ENCODE results near the gene FRAS1.

The FRAS1 gene

GRCh38 chr4:78566834-78567499, 509.8 kb downstream of the FRAS1 start:
- H3K27me3 ChIP-seq (ENCODE audit: control insufficient read depth, insufficient read depth, low read length) = no peaks in the 10 kb centered on the region
- H3K4me3 ChIP-seq (ENCODE audit: low read depth, low read length) = no peak overlapping the region
- H3K9ac ChIP-seq (ENCODE audit: low read depth, low read length) = no peak overlapping the region
- peaks cover 7% of the 10 kb centered on the region for H3K4me1 ChIP-seq (ENCODE audit: control insufficient read depth, insufficient read depth, low read length)
- H3K36me3 ChIP-seq (ENCODE audit: control insufficient read depth, insufficient read depth, low read length) = no peaks in the 10 kb centered on the region
- no peaks in the 10 kb centered on the region for H3K9me3 ChIP-seq (ENCODE audit: control insufficient read depth, insufficient read depth, low read length)

- Histone ChIP-seq H3K27me3 (ENCODE audit: control insufficient read depth, insufficient read depth, low read length) (no peaks in the 10 kb centered on the region), H3K4me3 (ENCODE audit: low read depth, low read length) (no peak overlapping the region), H3K9ac (ENCODE audit: low read depth, low read length) (no peak overlapping the region), H3K36me3 (ENCODE audit: control insufficient read depth, insufficient read depth, low read length) (no peaks in the 10 kb centered on the region), H3K9me3 (ENCODE audit: control insufficient read depth, insufficient read depth, low read length) (no peaks in the 10 kb centered on the region), H3K4me1 (ENCODE audit: control insufficient read depth, insufficient read depth, low read length) (peaks cover 7% of the 10 kb centered on the region)
These were observed 510.5 kb downstream of the FRAS1 start for GRCh38 chr4:78567500-78568060.

GRCh38 chr4:78568640-78569305, 511.6 kb downstream of the FRAS1 start:
- peaks cover 7% of the 10 kb centered on the region for H3K4me1 ChIP-seq (ENCODE audit: control insufficient read depth, insufficient read depth, low read length)
- no peak overlapping the region for H3K9ac ChIP-seq (ENCODE audit: low read depth, low read length)
- no peaks in the 10 kb centered on the region for H3K27me3 ChIP-seq (ENCODE audit: control insufficient read depth, insufficient read depth, low read length)
- no peaks in the 10 kb centered on the region for H3K36me3 ChIP-seq (ENCODE audit: control insufficient read depth, insufficient read depth, low read length)
- no peak overlapping the region for H3K4me3 ChIP-seq (ENCODE audit: low read depth, low read length)
- H3K9me3 ChIP-seq (ENCODE audit: control insufficient read depth, insufficient read depth, low read length) = no peaks in the 10 kb centered on the region

- Histone ChIP-seq H3K9ac (ENCODE audit: low read depth, low read length) (no peak overlapping the region), H3K4me3 (ENCODE audit: low read depth, low read length) (no peak overlapping the region), H3K36me3 (ENCODE audit: control insufficient read depth, insufficient read depth, low read length) (no peaks in the 10 kb centered on the region), H3K4me1 (ENCODE audit: control insufficient read depth, insufficient read depth, low read length) (peaks cover 7% of the 10 kb centered on the region), H3K27me3 (ENCODE audit: control insufficient read depth, insufficient read depth, low read length) (no peaks in the 10 kb centered on the region), H3K9me3 (ENCODE audit: control insufficient read depth, insufficient read depth, low read length) (no peaks in the 10 kb centered on the region)
These were observed 512.2 kb downstream of the FRAS1 start for GRCh38 chr4:78569306-78569821.

GRCh38 chr4:78570117-78570516, 513.0 kb downstream of the FRAS1 start:
- no peaks in the 10 kb centered on the region for H3K9me3 ChIP-seq (ENCODE audit: control insufficient read depth, insufficient read depth, low read length)
- H3K4me3 ChIP-seq (ENCODE audit: low read depth, low read length) = no peak overlapping the region
- no peaks in the 10 kb centered on the region for H3K36me3 ChIP-seq (ENCODE audit: control insufficient read depth, insufficient read depth, low read length)
- no peak overlapping the region for H3K9ac ChIP-seq (ENCODE audit: low read depth, low read length)
- no peaks in the 10 kb centered on the region for H3K27me3 ChIP-seq (ENCODE audit: control insufficient read depth, insufficient read depth, low read length)
- H3K4me1 ChIP-seq (ENCODE audit: control insufficient read depth, insufficient read depth, low read length) = peaks cover 7% of the 10 kb centered on the region

GRCh38 chr4:78571804-78572203, 514.7 kb downstream of the FRAS1 start:
- H3K9ac ChIP-seq (ENCODE audit: low read depth, low read length) = no peak overlapping the region
- no peaks in the 10 kb centered on the region for H3K36me3 ChIP-seq (ENCODE audit: control insufficient read depth, insufficient read depth, low read length)
- H3K27me3 ChIP-seq (ENCODE audit: control insufficient read depth, insufficient read depth, low read length) = no peaks in the 10 kb centered on the region
- H3K4me1 ChIP-seq (ENCODE audit: control insufficient read depth, insufficient read depth, low read length) = no peaks in the 10 kb centered on the region
- H3K9me3 ChIP-seq (ENCODE audit: control insufficient read depth, insufficient read depth, low read length) = no peaks in the 10 kb centered on the region
- no peak overlapping the region for H3K4me3 ChIP-seq (ENCODE audit: low read depth, low read length)

GRCh38 chr4:78578674-78579425, 521.7 kb downstream of the FRAS1 start:
- H3K36me3 ChIP-seq (ENCODE audit: control insufficient read depth, insufficient read depth, low read length) = no peaks in the 10 kb centered on the region

GRCh38 chr4:78581618-78582017, 524.5 kb downstream of the FRAS1 start:
- Histone ChIP-seq H3K36me3 (ENCODE audit: control insufficient read depth, insufficient read depth, low read length) (no peaks in the 10 kb centered on the region), H3K27me3 (ENCODE audit: control insufficient read depth, insufficient read depth, low read length) (no peaks in the 10 kb centered on the region), H3K9ac (ENCODE audit: low read depth, low read length) (no peak overlapping the region), H3K9me3 (ENCODE audit: control insufficient read depth, insufficient read depth, low read length) (no peaks in the 10 kb centered on the region), H3K4me3 (ENCODE audit: low read depth, low read length) (no peak overlapping the region), H3K4me1 (ENCODE audit: control insufficient read depth, insufficient read depth, low read length) (no peaks in the 10 kb centered on the region)

More at GRCh38 chr4:78578674-78579425, 521.7 kb downstream of the FRAS1 start:
- Histone ChIP-seq H3K9me3 (ENCODE audit: control insufficient read depth, insufficient read depth, low read length) (no peaks in the 10 kb centered on the region), H3K27me3 (ENCODE audit: control insufficient read depth, insufficient read depth, low read length) (no peaks in the 10 kb centered on the region), H3K4me3 (ENCODE audit: low read depth, low read length) (no peak overlapping the region), H3K4me1 (ENCODE audit: control insufficient read depth, insufficient read depth, low read length) (no peaks in the 10 kb centered on the region), H3K9ac (ENCODE audit: low read depth, low read length) (no peak overlapping the region)

GRCh38 chr4:78584863-78585547, 527.9 kb downstream of the FRAS1 start:
- no peaks in the 10 kb centered on the region for H3K36me3 ChIP-seq (ENCODE audit: control insufficient read depth, insufficient read depth, low read length)

GRCh38 chr4:78585633-78586032, 528.5 kb downstream of the FRAS1 start:
- Histone ChIP-seq H3K9ac (ENCODE audit: low read depth, low read length) (no peak overlapping the region), H3K36me3 (ENCODE audit: control insufficient read depth, insufficient read depth, low read length) (no peaks in the 10 kb centered on the region)

More at GRCh38 chr4:78584863-78585547, 527.9 kb downstream of the FRAS1 start:
- Histone ChIP-seq H3K9ac (ENCODE audit: low read depth, low read length) (no peak overlapping the region), H3K4me3 (ENCODE audit: low read depth, low read length) (no peak overlapping the region), H3K9me3 (ENCODE audit: control insufficient read depth, insufficient read depth, low read length) (no peaks in the 10 kb centered on the region), H3K4me1 (ENCODE audit: control insufficient read depth, insufficient read depth, low read length) (no peaks in the 10 kb centered on the region), H3K27me3 (ENCODE audit: control insufficient read depth, insufficient read depth, low read length) (no peaks in the 10 kb centered on the region)

GRCh38 chr4:78588894-78589545, 531.9 kb downstream of the FRAS1 start:
- Histone ChIP-seq H3K36me3 (ENCODE audit: control insufficient read depth, insufficient read depth, low read length) (no peaks in the 10 kb centered on the region), H3K27me3 (ENCODE audit: control insufficient read depth, insufficient read depth, low read length) (no peaks in the 10 kb centered on the region), H3K9ac (ENCODE audit: low read depth, low read length) (no peak overlapping the region), H3K4me3 (ENCODE audit: low read depth, low read length) (no peak overlapping the region), H3K9me3 (ENCODE audit: control insufficient read depth, insufficient read depth, low read length) (no peaks in the 10 kb centered on the region), H3K4me1 (ENCODE audit: control insufficient read depth, insufficient read depth, low read length) (no peaks in the 10 kb centered on the region)

More at GRCh38 chr4:78585633-78586032, 528.5 kb downstream of the FRAS1 start:
- H3K9me3 ChIP-seq (ENCODE audit: control insufficient read depth, insufficient read depth, low read length) = no peaks in the 10 kb centered on the region
- H3K4me3 ChIP-seq (ENCODE audit: low read depth, low read length) = no peak overlapping the region
- H3K27me3 ChIP-seq (ENCODE audit: control insufficient read depth, insufficient read depth, low read length) = no peaks in the 10 kb centered on the region
- no peaks in the 10 kb centered on the region for H3K4me1 ChIP-seq (ENCODE audit: control insufficient read depth, insufficient read depth, low read length)
